Astrocyte (in vitro differentiated cells and primary cell): ENCODE measurements around the gene NECAP2. TPM values are rescaled to one million over a fixed set of nuclear protein-coding genes. Genes with fewer than 3 reads are reported as not detected.
A peak's percentile ranks its signal among the peaks of the same experiment; 100 is the strongest.

Experiments used
- DNase-seq: peaks from one replicate; pipeline ENCODE4 v3.0.0-alpha.2; 2010; ENCODE audit warnings: low read depth
- FAIRE-seq: peaks from 2 replicates; lab custom pipeline; 2011; peaks lifted over from hg19 to GRCh38; lab: Jason Lieb, UNC
- H2AFZ ChIP-seq: 2 replicates; pipeline ENCODE4 v1.6.0; 2012; ENCODE audit warnings: low read depth, low read length, inconsistent platforms
- H3K27ac ChIP-seq: 2 replicates; pipeline ENCODE4 v1.5.1; 2011; ENCODE audit warnings: low read depth, low read length, inconsistent platforms
- H3K27me3 ChIP-seq: 2 replicates; pipeline ENCODE4 v1.6.0; 2011; ENCODE audit warnings: low read length, inconsistent platforms; ENCODE audit not compliant: insufficient read depth
- H3K36me3 ChIP-seq: 2 replicates; pipeline ENCODE4 v1.5.1; 2011; ENCODE audit warnings: low read length, inconsistent platforms; ENCODE audit not compliant: insufficient read depth
- H3K4me1 ChIP-seq: 2 replicates; pipeline ENCODE4 v1.5.1; 2011; ENCODE audit warnings: low read length, inconsistent platforms; ENCODE audit not compliant: insufficient read depth
- H3K4me2 ChIP-seq: 2 replicates; pipeline ENCODE4 v1.6.0; 2012; ENCODE audit warnings: low read length, inconsistent platforms
- H3K4me3 ChIP-seq: 2 replicates; pipeline ENCODE4 v1.5.1; 2011; ENCODE audit warnings: low read depth, mild to moderate bottlenecking, low read length, inconsistent platforms; ENCODE audit not compliant: insufficient read depth
- H3K79me2 ChIP-seq: 2 replicates; pipeline ENCODE4 v1.6.0; 2012; ENCODE audit warnings: mild to moderate bottlenecking, low read length, inconsistent platforms; ENCODE audit not compliant: insufficient read depth
- H3K9ac ChIP-seq: 2 replicates; pipeline ENCODE4 v1.6.0; 2012; ENCODE audit warnings: mild to moderate bottlenecking, low read length, inconsistent platforms
- H3K9me3 ChIP-seq: 2 replicates; pipeline ENCODE4 v1.5.1; 2012; ENCODE audit warnings: low read depth, mild to moderate bottlenecking, low read length, inconsistent platforms; ENCODE audit not compliant: insufficient read depth
- H4K20me1 ChIP-seq: 2 replicates; pipeline ENCODE4 v1.6.0; 2012; ENCODE audit warnings: low read length, inconsistent platforms; ENCODE audit not compliant: insufficient read depth
- H3K27ac Mint-ChIP-seq: one replicate; pipeline ENCODE4 v1.8.0; 2021; ENCODE audit warnings: mild to moderate bottlenecking, mixed read lengths; ENCODE audit not compliant: unreplicated experiment
- H3K27me3 Mint-ChIP-seq: one replicate; pipeline ENCODE4 v1.8.0; 2021; ENCODE audit warnings: low read depth, mixed read lengths; ENCODE audit not compliant: unreplicated experiment
- H3K36me3 Mint-ChIP-seq: one replicate; pipeline ENCODE4 v1.8.0; 2021; ENCODE audit warnings: low read depth, mixed read lengths; ENCODE audit not compliant: unreplicated experiment
- H3K4me1 Mint-ChIP-seq: one replicate; pipeline ENCODE4 v1.8.0; 2021; ENCODE audit warnings: low read depth, mixed read lengths; ENCODE audit not compliant: unreplicated experiment
- H3K4me3 Mint-ChIP-seq: one replicate; pipeline ENCODE4 v1.8.0; 2021; ENCODE audit warnings: mild to moderate bottlenecking, moderate library complexity, mixed read lengths; ENCODE audit not compliant: unreplicated experiment
- H3K9me3 Mint-ChIP-seq: one replicate; pipeline ENCODE4 v1.8.0; 2021; ENCODE audit warnings: mild to moderate bottlenecking, mixed read lengths; ENCODE audit not compliant: unreplicated experiment
- CTCF ChIP-seq: IDR thresholded peaks from 2 replicates; pipeline ENCODE4 v1.5.1; 2011; ENCODE audit warnings: low read depth, mild to moderate bottlenecking, inconsistent platforms, low read length, moderate library complexity; ENCODE audit not compliant: insufficient read depth
- EZH2 ChIP-seq: IDR thresholded peaks from 2 replicates; pipeline ENCODE4 v1.6.1; 2012; ENCODE audit warnings: mild to moderate bottlenecking, low read length, inconsistent platforms; ENCODE audit not compliant: insufficient read depth
- total RNA-seq: library from RNA; stranded (reverse); gene quantifications from 2 replicates; pipeline ENCODE4 v1.2.1, GENCODE V29; 2021

Gene NECAP2
- total RNA-seq, 1 donor from 2014 or later: 80.9 TPM

GRCh38 chr1:16462773-16463330 is 22.3 kb downstream of the NECAP2 start:
- Mint-ChIP-seq H3K4me1 (peaks cover 15% of the 10 kb centered on the region), H3K4me3 (no peak overlapping the region), H3K36me3 (peaks cover 40% of the 10 kb centered on the region), H3K27me3 (no peaks in the 10 kb centered on the region), H3K27ac (no peak overlapping the region), H3K9me3 (peaks cover 4% of the 10 kb centered on the region)
- Histone ChIP-seq H4K20me1 (peaks cover 6% of the 10 kb centered on the region), H3K27me3 (no peaks in the 10 kb centered on the region), H3K4me3 (no peak overlapping the region), H3K4me2 (no peak overlapping the region), H3K27ac (no peak overlapping the region), H3K36me3 (peaks cover 21% of the 10 kb centered on the region), H2AFZ (no peak overlapping the region), H3K9ac (no peak overlapping the region), H3K4me1 (no peaks in the 10 kb centered on the region), H3K79me2 (no peaks in the 10 kb centered on the region), H3K9me3 (no peaks in the 10 kb centered on the region)
- peak; percentile 17 for FAIRE-seq
- TF ChIP-seq CTCF (no peak), EZH2 (no peak)
- no peak for DNase-seq

GRCh38 chr1:16464917-16465625 is 24.5 kb downstream of the NECAP2 start:
- no peaks in the 10 kb centered on the region for H4K20me1 ChIP-seq
- DNase-seq: peak; percentile 51
- FAIRE-seq: no peak

More at GRCh38 chr1:16464917-16465625, 24.5 kb downstream of the NECAP2 start:
- no peak overlapping the region for H3K4me3 Mint-ChIP-seq
- H3K9me3 Mint-ChIP-seq: peaks cover 4% of the 10 kb centered on the region
- H3K27me3 Mint-ChIP-seq: no peaks in the 10 kb centered on the region
- H3K27ac ChIP-seq: no peak overlapping the region
- no peaks in the 10 kb centered on the region for H3K79me2 ChIP-seq
- H3K36me3 ChIP-seq: peaks cover 4% of the 10 kb centered on the region
- H3K4me2 ChIP-seq: no peak overlapping the region
- no peak overlapping the region for H3K9ac ChIP-seq
- no peaks in the 10 kb centered on the region for H3K9me3 ChIP-seq
- TF ChIP-seq EZH2 (no peak), CTCF (no peak)
- no peaks in the 10 kb centered on the region for H3K4me1 ChIP-seq
- H3K36me3 Mint-ChIP-seq: peaks cover 31% of the 10 kb centered on the region
- no peak overlapping the region for H2AFZ ChIP-seq
- no peaks in the 10 kb centered on the region for H3K27me3 ChIP-seq
- H3K4me1 Mint-ChIP-seq: peaks cover 14% of the 10 kb centered on the region
- no peak overlapping the region for H3K4me3 ChIP-seq
- H3K27ac Mint-ChIP-seq: no peak overlapping the region
